HK-2 (cell line): ENCODE data around the gene OR10A3.

Experiments
- DNase-seq: peaks from one replicate; pipeline ENCODE4 v3.0.0-alpha.2; 2018; ENCODE audit not compliant: unreplicated experiment

Gene OR10A3

DNA sequence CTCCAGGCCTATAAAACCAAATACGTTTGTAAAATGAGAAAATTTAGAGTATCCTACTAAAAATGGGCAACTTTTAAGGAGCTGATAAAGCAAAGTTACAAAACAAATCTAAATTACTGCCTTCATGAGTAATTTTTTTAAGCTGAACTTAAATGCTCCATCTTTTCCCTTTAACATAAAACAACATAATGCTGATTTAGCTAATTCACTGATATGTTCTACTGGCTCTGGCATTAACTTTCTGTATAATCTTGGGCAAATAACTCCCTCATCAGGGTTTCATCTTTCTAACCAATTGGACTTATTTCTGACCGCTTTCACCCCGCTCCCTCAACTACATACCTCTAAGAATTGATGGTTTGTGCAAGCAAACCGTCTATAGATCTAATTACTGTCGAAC is 362 bp downstream of the OR10A3 start:
- no peak for DNase-seq

DNA sequence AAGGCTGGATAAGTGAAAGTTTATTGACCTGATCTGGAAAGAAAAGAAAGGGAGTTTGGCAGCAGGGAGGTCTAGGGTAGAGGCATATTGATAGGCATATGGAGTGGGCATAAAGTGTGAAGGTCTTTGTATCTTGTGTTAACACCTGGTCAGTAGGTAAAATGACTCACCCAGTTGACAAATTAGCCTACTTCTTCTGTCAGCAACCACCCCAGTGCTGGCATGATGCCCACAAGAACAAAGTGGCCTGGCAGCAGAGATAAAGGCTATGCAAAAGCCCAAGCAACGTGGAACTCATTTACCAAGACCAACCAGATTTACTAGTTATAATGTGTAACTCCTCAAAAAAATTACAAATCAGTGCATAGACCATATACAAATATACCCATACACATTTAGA is 4.9 kb downstream of the OR10A3 start:
- no peak for DNase-seq

DNA sequence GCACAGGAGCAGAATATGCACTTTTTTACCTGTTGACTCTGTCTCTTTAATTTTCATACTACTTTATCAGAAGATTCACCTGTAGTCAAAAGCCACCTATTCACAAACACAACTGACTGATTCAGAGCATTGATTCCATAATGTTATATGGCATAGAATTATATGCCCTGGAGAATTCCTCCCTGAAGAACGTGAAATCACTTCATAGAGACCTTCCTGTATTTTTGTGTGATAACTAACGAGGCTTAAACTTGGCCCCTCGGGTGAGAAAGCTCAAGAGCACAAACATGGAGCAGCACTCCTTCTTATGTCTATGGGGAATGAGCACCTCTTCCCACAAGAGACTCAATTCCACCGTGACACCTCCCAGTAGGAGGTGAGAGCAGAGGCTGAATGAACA is 10.3 kb downstream of the OR10A3 start, which contains the start of gene OR10A6:
TSS of gene OR10A6 (minus strand) at position 101 of the 400 bp plus-strand sequence. CDS start 2,606 bp downstream, outside the sequence.
- no peak for DNase-seq

DNA sequence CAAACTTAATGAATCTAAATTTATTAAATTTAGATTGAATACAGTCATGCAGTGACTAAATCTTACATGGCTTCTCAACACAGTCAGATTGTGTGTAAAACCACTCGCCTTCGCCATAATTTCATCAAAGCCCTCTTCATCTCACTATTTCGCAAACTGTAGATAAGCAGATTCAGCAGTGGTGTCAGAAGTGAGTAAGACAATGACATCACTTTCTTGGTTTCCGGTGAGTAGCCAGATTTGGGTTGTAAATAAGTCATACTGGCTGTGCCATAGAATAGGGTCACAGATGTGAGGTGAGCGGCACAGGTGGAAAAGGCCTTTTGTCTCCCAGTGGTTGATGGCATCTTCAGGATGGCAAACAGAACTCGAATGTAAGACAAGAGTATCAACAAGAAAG is 13.9 kb downstream of the OR10A3 start:
- no peak for DNase-seq

DNA sequence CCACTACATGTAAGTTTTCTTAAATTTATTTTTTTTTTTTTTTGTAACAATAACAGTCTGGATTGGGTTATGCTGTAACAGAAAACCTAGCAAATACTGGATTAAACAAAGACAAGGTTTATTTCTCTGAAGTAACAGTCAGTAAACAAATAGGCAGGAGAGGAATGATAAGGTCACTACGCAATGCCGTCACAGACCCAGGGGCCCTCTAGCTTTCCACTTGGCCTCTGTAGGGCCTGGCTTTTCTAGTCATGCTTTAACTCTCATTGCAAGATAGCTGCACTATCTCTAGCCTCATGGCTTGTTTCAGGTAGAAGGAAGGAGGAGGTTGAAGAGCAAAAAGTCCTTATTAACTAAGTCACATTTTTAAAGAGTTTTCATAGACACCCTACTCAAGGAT is 17.0 kb downstream of the OR10A3 start:
- DNase-seq = no peak

DNA sequence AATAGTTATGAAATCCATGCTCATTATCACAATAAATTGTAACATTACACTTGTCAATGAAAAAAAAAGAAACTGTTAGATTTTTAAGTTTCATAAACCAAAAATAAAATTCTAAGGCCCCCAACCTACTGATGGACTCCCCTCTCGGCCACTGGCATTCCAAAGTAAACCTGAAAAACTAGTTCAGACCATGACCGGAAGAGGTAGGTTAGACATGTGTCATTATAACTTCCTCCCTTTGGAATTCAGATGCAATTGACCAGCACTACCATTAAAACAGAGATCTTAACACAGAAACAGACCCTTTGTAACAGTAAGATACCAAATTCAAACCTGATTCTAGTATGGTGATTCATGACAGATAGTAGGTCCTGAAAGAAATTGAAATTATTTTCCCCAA is 23.4 kb downstream of the OR10A3 start:
- DNase-seq = no peak

DNA sequence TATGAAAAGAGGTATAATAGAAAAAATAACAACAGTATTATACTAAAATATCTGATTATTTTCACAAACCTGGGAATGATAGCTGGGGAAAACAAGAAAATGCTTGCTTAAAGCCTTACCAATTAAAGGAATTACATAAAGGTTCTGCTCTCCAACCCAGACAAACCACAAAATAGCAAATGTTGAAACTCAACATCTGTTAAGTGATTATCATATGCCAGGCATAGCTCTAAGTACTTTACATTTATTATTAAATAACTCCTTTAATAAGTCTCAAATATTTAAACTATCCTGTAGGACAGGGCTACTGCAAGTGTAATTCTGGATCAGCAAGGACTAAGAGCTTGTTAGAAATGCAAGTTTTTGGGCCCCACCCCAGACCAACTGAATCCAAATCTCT is 30.5 kb downstream of the OR10A3 start:
- no peak for DNase-seq

DNA sequence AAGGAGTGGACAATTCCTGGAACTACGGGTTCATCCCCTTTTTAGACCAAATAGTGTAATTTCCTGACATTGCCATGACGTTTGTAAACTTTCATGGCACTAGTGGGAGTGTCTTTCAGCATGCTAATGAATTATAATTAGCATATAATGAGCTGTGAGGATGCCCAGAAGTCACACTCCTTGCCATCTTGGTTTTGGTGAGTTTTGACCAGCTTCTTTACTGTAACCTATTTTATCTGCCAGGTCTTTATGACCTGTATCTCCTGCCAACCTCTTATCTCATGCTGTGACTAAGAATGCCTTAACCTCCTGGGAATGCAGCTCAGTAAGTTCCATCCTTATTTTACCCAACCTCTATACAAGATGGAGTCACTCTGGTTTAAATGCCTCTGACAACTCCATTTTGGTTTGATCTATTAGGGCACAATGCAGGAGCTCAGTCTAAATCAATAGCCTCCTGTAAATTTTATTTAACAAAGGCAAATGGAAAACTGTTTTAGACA is 31.2 kb downstream of the OR10A3 start:
- DNase-seq = no peak

DNA sequence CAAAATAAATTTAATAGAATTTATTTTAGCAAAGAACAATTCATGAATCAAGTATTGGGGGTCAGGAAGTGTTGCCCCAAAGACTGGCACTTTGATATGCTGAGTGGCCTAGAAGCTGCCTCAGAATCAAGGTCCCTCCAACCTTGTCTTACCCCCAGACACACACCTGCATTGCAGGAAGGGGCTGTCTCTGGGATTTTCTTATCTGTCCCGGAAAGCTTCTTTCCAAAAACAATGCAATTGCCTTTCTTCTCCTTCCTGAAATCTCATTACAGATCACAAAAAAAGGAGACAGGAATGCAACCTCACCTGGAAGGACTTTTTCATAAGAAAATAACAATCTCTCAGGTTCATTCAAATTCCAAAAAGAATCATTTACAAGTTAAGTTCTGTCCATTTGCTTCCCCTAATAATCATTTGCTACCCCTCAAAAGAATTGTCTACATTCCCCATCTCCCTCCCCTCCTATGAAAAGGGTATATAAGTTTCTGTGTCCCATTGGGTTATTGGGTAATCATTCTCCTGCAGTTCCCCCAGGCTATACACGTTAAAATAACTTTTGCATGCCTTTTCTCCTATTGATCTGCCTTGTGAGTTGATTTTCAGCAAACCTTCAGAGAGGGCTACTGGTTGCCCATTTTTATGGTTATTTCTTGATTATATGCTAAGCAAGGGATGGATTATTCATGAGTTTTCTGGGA is 31.8 kb downstream of the OR10A3 start:
- no peak for DNase-seq

DNA sequence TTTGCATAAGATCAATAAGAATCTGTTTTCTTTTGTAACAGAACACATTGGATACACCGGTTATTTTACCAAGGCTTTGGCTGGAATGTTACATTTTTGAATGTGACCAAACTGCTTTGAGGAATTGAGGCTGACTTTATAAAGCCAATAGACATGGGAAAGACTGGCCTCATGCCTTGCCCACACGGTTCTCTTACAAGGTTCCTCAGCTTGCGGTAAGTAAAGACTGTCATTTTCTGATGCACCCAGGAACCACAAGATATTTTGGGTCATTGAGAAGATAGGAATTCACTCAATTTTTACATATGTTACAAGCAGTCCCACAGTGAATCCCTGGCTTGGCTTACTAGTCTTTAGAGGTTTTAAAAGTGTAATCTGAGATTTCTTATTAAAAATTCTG is 34.4 kb downstream of the OR10A3 start:
- DNase-seq = no peak

DNA sequence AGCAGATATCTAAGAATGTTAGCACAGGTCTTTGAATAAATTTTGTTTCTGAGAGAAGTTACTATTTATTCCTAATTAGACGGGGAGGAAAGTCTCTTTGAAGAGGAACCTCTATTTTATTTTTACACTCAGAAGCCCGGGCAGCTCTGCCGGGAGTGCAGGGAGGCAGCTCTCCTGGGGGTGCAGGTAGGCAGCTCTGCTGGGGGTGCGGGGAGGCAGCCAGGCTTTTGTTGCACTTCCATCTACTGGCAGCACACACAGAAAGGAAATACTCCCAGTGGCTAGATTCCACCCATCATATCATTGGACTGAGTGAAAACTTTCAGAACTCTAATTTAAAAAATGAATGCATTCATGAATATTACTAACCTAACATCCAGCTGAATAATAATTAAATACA is 35.0 kb downstream of the OR10A3 start:
- DNase-seq = no peak

DNA sequence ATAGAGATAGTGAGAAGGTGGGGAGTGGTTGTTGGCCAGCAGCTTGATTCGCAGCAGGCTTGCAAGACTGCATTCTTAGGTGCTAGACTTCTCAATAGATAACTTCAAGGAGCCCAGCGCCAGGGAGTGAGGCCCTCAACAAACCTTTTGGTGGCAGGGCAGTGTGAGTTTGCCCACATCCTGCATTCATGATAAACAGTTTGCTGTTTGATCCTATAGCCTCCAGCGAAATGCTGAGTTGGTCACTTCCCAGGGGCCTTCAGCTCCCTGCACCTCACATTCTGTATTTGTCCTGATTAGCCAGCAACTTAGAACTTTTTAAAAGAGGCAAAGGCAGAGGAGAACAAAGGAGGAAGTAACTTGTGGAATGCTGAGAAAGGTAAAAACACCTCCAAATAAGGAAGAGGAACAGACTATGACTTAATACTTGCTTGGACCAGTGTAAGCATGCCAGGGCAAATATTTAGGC is 35.5 kb downstream of the OR10A3 start:
- DNase-seq = no peak

DNA sequence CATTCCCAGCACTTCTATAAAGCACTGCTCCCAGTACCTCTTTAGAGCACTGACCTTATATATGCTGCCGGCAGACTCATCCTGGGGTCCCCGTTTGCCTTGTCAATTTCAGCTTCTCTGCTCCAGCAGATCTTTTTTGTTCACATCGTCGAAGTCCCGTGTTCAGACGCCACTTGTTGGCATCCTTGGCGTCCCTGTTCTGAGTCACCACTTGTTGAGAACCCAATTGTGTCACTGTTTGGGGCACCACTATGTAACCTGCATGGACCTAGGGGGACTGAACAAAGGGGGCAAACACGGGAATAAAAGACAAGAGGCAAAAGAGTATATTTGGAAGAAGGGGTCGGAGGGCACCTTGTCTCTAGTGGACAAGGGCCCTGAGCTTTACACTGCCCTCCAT is 36.0 kb downstream of the OR10A3 start:
- DNase-seq = no peak

GRCh38 chr11:7904917-7905316 is 36.6 kb downstream of the OR10A3 start:
- DNase-seq = no peak

GRCh38 chr11:7903940-7904339 is 37.6 kb downstream of the OR10A3 start:
- no peak for DNase-seq

- no peak for DNase-seq
Measured at GRCh38 chr11:7901319-7901854, 40.1 kb downstream of the OR10A3 start.

DNA sequence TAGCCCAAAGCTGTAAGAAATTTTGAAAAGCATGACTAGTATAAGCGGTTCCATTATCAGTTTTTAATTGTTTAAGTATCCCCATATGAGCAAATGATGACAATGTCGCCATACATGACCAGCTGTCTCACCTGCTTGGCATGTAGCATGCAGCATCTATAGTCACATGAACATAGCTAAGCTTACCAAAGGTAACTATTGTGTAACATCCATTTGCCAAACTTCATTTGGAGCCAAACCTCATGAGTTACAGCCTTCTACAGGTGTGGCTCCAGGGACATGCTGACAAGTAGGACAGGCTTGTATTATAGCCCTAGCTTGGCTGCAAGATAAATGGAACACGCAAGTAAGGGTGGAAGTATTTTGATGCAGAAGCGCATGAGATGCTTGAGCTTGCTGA is 40.8 kb downstream of the OR10A3 start:
- no peak for DNase-seq

- no peak for DNase-seq
Measured at GRCh38 chr11:7899418-7899817, 42.1 kb downstream of the OR10A3 start.

DNA sequence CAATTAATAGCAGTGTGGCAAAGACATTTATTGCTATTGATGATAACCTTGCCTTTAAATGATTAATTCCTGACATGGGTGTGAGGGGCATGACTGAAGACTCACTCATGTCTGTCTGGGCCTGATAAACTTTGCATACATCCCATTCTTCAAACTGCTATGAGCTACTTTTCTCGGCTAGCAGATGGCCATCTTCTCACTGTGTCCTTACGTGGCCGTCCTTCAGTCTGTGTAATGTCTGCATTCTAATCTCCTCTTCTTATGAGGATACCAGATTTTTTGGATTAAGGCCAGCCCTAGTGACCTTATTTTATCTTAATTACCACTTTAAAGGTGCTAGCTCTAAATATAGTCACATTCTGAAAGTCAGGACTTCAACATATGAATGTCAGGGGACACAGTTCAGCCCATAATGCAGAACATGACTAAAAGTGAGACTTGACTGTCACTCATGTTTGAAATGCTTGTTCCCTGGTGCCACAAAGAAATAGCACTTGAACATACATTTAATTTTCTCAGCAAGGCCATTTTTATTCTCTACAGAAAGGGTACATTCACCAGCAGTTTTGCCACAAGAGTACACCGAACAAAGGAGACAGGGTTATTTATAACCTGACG is 42.7 kb downstream of the OR10A3 start:
- DNase-seq = no peak

DNA sequence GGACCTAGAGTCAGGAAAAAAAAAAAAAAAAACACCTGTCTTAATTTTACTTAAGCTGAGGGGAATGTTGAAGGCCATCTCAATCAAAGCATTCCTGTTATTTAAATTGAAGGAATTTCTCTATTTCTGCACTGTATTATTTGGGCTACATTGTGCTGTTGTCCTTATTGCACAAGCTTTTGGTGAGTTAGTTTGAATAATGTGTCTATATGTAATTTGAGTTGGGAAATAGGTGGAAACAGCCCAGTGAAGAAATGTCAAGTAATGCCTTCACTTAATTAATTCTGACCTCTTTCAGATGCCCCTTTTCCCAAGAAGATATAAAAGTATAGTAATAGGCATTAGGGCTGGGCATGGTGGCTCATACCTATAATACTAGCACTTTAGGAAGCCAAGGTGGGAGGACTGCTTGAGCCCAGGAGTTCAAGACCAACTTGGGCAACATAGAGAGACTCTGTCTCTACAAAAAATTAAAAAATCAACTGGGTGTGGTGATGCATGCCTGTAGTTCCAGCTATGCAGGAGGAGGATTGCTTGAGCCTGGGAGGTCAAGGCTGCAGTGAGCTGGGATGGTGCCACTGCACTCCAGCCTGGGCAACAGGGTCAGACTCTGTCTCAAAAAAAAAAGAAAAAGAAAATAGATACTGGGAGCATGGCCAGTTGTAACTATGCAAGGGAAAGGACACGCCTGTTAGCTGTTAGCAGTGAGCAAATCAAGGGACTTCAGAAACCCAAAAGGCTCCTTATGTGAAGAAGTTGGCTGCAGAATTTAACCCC is 45.3 kb downstream of the OR10A3 start:
- DNase-seq = no peak

GRCh38 chr11:7894251-7894650 is 47.3 kb downstream of the OR10A3 start:
- DNase-seq = no peak

DNA sequence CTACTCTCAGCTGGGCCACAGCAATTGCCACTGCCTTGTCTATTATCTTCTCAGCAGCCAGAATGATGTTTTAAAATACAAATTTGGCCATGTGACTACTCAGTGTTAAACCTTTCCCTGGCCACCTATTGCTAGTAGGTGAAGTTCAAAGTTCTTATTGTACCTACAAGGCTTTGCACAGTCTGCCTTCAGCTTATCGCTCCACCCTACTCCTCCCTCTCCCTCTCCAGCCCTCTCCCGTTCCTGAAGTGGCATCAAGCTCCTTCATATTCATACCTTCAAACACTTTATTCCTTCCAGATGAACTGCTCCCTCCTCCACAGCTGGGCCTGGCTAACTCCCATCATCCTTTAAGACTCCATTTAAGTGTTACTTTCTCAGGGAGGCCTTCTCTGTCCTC is 47.7 kb downstream of the OR10A3 start:
- no peak for DNase-seq
